HG03139 (cell line): ENCODE measurements around the gene BARHL2.

Experiments
- ATAC-seq: cut with Tn5 transposase; IDR thresholded peaks from one replicate; pipeline ENCODE4 v1.9.1; 2021; ENCODE audit not compliant: unreplicated experiment

Gene BARHL2

GRCh38 chr1:90710579-90711536, 6.2 kb downstream of the BARHL2 start:
- ATAC-seq, result no peak

- ATAC-seq, result no peak
Measured at GRCh38 chr1:90709535-90709934, 7.6 kb downstream of the BARHL2 start.

DNA sequence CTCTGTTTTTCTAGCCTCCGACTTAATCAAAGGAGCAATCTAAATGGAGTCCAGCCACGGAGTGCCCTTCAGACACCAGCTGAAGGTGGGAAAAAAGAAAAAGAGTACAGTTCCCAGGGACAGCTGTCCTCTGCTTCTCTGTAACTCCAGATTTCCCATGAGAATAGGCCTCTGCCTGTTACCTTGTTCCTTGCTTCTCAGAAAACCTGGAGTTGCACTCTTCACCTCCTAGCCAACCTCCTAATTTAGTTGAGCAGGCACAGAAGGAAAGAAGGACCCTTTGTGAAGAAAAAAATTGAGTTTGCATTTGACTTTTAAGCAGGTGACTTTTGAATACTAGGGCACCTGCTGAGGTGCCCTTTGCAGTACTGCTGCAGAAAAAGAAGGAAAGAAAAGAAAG, 8.3 kb downstream of the BARHL2 start:
- ATAC-seq, result no peak

DNA sequence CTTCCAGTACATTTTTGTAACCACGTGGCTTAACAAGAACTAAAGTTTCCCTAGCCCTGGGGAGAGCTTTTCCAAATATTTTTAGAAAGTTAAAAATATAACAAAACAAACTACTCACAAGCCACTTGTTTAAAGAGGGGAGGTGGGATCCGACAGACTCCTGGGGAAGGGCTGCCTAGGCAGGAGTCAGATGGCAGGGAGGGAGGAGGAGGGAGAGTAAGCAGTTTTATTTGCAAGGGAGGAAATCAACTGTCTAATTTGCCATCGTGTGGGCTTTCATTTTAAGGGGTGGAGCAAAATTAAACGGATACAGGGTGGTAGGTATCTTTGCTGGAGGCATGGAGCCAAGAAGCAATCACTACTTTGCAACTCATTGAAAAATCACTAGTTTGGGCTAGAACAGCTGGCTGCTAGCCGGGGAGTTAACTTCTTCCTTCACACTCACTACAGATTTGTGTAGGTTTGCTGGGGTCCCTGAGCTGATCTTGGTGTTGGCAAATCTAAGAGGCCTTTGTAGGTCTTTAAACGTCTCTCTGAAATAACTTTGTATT, 8.8 kb downstream of the BARHL2 start:
- ATAC-seq, result no peak

DNA sequence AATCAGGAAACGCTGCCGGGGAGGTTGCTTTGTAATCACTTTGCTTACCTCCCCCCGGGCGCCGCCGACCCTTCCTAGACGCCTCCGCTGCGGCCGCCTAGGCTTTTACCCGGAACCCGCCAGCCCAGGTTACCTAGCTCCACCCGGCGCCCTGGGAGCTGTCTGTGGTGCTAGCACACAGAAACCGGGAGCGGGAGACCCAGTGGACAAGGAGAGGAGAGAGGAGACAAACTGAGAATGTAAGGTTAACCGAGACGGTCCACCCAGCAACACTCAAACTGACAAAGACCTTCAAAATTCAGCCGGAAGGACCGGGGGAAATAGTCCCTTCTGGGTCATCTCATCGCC, 9.8 kb downstream of the BARHL2 start:
- ATAC-seq, result no peak

DNA sequence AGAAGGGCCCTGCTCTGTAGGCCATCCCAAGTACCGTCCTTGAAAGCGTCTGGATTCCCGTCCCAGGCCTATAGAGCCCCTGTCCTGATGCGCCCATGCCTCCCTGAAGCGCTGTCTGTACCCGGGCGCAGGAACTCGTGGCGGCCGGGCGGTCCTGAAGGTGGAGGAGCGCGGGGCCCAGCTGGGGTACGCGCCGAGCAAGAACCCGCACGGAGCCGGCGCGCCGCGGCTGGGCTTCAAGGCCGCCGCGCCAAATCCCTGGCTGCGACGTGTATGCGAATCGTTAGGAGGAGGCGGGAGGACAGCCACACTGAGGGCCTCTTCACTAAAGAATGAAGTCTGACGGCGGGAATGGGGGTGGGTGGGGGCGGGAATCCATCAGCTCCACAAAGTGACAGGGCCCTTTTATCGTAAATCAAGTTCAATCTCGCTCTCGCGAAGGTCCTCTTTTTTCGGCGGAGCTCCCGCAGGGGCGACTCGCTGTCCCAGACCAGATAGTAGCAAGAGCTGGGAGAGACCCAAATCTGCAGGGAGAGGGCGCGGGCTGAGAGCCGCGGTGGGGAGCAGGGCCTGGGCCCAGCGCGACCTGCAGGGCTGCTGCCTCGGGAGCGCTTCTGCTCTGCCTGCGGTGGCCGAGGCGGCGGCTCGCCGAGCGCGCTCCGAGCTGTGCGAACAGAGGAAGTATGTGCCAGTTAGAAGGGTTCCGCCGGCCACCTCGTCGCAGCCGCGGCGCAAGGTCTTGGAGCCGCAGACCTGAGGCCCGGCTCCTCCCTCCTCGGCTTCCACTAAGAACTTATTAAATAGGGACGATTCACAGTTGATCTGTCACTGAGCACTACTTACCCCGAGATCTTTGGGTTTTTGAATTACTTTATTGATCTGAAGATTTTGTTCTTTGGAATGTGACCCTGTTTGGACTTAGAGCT, 10.4 kb downstream of the BARHL2 start:
- no peak for ATAC-seq

- ATAC-seq, result no peak
Measured at GRCh38 chr1:90705956-90706355, 11.1 kb downstream of the BARHL2 start.

DNA sequence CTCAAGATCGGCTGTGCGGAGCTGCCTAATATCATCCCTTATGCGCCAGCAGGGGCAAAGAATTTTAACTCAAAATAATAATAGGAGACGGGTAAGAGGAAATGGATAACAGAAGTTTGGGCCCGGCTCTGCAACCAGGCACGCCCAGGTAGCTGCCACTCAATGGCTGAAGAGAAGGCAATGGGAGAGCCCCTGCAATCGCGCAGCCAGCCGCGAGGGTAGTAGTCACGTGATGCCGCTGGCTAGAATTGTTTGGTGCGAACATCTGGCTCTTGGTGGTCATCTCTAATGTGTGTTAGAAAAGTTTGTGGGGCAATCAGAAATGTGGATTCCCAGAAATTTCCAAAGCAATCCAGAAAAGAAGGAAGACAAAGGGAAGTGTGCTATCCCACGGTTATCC, 12.3 kb downstream of the BARHL2 start:
- ATAC-seq, result no peak

DNA sequence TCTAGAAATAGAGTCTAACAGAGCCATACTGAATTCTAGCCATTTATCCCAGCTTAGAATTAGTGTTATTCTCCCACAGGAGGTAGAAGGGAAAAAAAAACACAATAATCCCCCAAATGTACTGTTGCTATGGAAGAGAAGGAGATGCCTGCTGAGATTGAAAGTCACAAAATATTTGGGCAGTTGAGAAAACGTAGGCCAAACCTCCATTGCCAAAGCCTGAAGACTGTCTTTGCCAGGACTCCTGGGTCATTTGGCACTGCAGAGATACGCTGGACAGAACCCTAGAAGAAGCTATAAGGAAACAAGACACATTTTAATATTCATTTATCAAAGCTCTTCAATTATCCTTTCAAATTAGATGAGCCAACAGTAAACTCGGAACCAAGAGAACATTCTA, 22.3 kb downstream of the BARHL2 start:
- no peak for ATAC-seq

DNA sequence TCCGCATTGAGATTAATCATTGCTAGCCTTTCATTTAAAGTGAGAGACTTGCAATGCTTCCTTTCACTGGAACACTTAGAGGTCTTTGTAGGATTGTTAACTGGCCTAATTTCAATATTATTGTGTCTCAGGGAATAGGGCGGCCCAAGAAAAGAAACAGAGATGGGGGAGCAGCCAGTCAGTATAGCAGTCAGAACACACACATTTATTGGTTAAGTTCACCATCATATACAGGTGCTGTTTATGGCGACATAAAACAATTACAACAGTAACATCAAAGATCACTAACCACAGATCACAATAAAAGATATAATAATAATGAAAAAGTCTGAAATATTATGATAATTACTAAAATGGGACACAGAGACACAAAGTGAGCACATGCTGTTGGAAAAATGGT, 29.4 kb downstream of the BARHL2 start:
- no peak for ATAC-seq

DNA sequence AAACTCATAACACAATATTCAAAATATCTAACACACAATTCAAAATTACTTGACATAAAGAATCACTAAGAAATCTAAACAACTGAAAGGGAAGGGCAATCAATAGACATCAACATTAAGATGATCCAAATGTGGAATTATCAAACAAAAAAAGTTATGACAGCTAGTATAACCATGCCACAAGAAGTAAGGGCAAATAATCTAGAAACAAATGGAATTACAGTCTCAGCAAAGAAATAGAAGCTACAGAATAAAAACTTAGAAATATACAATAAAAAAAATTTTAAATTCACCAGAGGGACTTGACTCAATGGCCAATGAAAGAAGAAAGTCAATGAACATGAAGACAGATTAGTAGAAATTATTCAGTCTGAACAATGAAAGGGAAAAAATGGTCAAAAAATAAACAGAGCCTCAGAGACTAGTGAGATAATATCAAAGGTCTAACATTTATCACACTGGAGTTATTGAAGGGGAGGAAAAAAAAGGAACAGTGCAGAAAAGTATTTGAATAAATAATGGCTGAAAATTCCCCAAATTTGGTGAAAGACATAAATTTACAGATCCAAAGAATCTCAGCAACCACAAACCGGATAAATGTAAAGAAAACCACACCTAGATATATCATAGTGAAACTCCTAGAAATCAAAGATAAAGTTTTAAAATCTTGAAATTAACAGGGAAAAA, 41.8 kb downstream of the BARHL2 start:
- ATAC-seq, result no peak

DNA sequence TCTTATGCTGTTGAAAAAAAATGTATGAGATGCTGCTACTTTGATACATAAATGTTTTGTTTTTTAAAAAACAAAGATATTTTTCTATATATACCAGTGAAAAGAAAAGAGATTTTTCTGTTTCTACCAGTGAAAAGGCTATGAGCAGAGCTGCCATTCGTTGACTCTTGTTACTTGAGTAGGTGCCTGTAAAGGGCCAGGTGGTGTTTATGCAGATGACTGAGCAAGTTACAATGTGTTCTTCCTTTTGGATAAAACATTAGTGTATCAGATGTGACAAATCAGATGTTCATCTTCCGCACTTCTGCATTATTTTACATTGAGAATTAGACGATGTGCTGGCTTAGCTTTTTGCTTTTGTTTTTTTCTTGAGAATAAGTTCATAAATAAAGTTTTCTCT, 45.4 kb downstream of the BARHL2 start:
- ATAC-seq, result no peak

GRCh38 chr1:90671251-90671650, 45.9 kb downstream of the BARHL2 start:
- no peak for ATAC-seq
